NCI-H2227 treated with DMSO at 0.1 percent for 48 hours (cell line): Measurements from ENCODE around the gene RSPH4A.
A peak's percentile ranks its signal among the peaks of the same experiment; 100 is the strongest.
"Not testable (repeated sequence)": the region's sequence is repeated elsewhere in the genome, so short reads cannot be mapped to it uniquely, and the experiment has no call there.

ENCODE experiments used
- DNase-seq: peaks from one replicate; lab custom pipeline; 2025; lab: John Stamatoyannopoulos, UW

RSPH4A gene

DNA sequence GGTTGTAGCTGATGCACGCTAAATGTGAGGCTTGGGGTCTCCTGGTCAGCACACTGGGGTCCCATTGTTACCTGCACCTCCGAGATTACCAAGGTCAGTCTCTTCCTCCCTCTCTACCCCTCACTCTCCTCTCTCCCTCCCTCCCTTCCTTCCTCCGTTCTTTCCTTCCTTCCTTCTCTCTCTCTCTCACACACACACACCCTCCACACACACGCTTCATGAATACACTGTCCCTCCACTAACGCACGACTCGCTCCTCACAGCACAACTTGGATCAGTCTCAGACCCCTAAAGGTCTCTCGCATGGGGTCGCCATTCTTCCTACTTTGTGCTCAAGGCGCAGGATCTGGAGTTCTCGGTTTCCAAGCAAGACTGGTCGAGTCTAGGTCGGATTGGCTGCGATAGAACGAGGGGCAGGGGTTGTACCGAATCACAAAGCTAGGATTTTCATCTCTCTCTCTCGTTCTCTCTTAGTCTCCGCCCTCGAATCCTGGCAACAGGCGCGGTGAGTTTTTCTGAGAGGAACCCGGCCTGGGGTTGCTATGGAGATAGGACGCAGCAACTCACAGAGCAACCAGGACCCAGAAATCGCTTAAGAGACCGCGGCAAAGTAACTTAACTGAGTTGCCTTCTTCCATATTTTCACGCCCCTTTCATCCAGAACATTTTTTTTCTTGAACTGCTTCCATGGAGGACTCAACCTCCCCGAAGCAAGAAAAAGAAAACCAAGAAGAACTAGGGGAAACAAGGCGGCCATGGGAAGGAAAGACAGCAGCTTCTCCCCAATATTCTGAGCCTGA lies at the start of gene RSPH4A:
Gene RSPH4A, plus strand, starts transcription at position 543 of the 800 bp plus-strand sequence. Its CDS starts 145 bp downstream, at position 688.
- peak; percentile 92 for DNase-seq

DNA sequence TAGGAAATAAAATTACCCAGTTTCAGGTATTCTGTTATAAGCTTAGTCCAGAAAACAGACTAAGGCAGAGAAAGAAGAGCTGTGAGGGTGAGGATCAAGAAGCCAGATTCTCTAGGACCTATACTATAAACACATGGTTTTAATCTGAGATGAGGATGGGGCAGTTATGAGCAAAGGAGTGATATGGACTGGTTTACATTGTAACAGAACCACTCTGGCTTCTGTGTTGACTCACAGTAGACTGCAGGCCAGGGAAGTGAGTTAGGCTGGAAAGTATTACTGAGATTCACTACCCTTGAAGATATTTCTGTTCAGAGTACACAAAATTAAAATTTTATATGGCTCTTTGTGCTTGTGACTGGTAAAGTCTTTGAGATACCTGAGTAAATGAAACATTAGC lies 48.2 kb upstream of the RSPH4A start:
- no peak for DNase-seq

DNA sequence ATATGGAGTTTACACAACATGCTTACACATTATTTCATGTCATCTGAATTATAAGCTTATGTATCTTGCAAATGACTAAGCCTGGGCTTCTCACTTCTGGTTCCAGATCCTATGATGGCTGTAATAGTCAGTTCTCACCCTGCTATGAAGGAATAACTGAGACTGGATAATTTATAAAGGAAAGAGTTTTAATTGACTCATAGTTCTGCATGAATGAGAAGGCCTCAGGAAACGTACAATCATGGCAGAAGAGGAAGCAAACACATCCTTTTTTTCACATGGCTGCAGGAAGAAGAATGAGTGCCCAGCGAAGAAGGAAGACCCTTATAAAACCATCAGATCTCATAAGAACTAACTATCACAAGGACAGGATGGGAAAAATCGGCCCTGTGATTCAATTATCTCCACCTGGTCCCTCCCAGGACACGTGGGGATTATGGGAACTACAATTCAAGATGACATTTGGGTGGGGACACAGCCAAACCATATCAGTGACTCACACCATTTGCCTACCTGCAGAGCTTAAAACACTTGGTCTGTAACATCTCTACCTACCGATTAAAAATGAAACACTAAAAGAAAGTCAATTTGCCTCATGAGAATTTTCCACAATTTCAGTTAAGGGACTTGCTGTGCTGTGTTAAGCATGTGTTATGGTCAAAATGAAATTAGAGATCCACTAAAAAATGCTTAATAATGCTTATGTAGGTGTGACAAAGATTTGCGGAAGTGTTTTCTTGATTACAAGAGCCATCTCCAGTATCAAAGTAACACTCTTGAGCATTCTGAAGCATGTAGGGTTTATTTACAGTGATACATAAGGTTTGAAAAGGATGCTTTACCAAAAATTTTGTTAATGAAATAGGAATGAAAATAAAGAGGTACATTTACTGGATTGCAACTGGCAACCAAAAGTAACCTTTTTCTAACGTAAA lies 47.2 kb upstream of the RSPH4A start:
- no peak for DNase-seq

DNA sequence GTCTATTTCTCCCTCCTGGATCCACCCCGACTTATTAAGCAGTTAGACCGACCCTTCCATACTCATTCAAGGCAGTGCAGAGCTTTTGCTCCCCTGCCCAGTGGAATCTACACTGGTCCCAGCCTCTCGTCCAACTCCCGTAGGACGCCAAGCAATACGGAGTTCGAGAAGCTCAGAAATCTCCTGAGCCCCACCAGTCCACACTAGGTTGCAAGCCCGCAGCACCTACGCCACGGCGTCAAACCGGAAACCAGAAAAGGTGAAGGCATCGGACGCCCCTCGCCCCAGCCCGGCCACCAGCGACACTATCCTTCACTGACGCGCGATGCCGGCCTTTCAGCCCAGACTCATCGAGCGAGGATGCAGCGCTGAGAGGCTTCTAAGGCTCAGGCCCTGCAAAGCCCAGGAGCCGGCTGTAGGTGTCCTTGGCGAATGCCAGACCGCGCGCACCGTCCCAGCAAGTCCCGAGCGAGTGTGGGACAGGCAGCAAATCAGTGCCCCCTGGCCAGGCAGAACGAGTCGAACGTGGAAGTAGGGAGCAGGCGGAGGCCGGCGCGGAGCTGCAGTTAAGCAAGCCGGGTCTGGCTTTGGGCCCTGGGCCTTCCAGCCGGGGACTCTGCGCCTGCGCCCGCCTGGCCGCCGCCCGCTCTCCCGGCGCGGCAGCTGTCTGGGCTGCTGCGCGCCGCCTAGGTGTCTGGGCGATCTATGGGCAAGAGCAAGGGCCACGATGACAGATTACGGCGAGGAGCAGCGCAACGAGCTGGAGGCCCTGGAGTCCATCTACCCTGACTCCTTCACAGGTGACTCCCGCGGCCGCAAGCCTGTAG lies 45.2 kb upstream of the RSPH4A start, which contains the start of gene RWDD1:
Gene RWDD1, plus strand, starts transcription at position 649 of the 827 bp plus-strand sequence. Its CDS starts 79 bp downstream, at position 728.
- DNase-seq: peak; percentile 90

DNA sequence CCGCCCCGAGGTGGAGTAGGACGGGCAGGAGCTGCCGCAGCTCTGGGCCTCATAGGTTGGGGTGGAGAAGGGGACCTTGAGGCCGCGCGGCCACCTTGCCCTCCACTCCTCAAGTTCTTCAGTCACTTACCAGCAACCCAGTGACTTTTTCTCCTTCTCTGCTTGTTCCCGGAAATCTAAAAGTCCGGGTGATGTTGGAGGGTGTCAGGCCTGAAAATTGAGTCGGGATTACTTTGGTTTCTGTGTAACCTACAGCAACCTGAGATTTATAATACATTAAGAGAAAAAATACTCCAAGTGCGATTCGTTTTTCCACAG lies 44.6 kb upstream of the RSPH4A start:
- no peak for DNase-seq

DNA sequence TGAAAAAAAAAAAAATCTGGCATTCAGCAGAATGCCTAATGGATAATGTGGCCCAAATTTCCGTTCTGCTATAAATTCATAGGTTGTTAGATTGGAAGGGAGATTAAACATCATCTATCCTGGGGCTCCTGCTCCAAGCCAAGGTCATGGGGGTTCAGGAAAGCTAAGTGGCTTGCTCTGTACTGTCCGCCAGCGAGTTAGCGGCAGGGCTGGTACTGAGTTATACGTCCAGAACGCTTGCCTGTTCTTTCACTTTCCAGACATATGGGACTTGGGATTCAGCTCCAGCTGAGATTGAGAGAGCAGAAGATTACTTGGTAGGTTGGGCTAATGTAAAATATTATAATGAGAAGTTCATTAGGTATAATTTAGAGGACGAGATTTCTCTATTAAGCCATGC lies 44.1 kb upstream of the RSPH4A start:
- peak; percentile 9 for DNase-seq

DNA sequence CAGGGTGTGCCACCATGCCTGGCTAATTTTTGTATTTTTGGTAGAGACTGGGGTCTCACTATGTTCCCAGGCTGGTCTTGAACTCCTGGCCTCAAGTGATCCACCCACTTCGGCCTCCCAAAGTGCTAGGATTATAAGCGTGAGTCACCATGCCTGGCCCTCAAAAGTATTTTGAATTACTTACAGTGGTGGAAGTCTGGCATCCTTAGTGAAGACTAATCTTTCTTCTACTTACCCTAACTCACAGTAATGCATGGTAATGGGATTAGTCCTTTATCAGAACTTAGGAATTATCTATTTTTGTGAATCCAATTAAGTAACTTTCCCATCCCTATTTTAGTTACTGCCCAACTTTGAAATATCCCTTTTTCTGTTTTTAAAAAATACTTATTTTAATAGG lies 41.1 kb upstream of the RSPH4A start:
- no peak for DNase-seq

DNA sequence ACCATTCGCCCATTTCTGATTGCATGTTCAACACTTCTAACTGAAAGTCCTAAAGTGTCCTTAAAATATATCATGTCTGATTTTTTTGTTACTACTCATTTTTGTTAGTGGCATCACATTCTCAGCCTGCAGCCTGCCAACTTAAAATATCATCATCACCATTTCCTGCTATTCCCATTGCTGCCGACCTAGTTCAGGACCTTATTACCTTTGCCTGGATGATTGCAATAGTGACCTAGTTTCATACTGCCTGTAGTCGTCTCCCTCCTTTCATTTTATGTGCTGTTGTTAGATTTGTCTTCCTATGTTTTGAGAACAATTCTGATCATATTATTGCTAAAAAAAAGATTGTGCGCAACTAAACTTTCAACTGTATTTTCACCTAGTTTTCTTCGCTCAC lies 38.8 kb upstream of the RSPH4A start:
- no peak for DNase-seq

DNA sequence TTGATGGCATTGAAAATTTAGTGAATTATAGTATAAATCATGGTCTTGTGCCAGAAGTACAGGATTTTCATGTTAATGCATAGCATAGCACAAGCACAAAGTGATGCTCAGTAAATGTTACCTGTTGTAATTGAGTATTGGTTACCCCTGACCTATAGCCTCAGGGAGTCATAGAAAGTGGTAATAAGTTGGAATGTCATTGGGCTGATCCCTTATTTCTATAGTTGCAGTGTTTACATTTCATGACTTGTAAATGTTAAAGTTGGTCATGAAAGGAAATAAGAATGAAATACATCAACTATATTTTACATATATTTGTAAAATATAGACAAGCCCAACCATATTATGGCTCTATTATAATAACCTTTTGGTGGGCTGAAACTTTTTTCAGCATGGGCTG lies 37.9 kb upstream of the RSPH4A start:
- no peak for DNase-seq

DNA sequence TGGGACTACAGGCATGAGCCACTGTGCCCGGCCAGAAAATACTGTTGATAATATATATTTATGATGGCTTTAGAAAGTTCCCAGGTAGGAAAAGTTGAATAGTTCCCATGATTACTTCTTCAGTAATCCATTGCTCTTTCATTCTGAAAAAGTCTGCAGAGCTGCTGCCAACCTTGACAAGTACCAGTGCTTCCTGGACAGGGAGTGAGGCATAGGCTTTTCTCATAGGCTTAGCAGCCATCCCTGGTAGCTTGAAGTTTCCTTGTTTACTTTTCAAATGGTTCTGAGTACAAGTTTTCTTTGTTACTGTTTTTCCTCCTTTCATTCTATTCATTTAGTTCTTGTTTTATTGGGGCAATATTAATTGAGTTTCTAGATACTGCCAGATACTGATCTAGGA lies 37.1 kb upstream of the RSPH4A start:
- no peak for DNase-seq

DNA sequence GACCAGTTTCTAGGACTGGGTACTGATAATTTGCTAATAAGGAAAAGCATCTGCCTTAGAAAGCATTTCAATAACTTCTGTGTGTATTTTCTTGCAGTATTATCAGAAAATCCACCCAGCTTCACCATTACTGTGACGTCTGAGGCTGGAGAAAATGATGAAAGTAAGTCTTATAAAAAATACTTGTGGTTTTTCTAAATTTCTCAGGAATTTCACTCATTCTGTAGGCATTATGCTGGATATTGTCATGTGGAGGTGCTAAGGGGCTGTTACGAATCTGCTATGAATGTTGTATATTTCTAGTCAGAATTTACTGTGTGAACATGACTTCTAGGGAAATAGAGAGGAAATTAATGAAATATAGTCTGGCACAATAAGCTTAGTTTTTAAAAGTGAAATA lies 36.1 kb upstream of the RSPH4A start:
- no peak for DNase-seq

DNA sequence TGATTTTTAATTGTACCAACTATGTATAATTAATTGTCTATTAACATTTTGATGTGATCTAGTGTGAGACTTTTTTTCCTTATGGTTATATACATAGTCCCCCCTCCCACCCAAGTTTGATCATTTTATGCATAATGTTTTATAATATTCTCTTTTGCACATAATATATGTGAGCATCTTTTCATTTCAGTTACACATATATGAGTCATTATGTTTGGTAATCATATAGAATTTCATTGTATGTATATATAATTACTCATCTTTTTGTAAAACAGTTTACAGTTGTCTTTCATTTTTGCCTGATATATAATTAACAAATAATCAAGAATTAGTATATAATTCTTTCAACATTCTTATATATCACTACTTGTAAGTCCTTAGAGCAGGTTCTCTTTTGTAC lies 30.0 kb upstream of the RSPH4A start:
- no peak for DNase-seq

DNA sequence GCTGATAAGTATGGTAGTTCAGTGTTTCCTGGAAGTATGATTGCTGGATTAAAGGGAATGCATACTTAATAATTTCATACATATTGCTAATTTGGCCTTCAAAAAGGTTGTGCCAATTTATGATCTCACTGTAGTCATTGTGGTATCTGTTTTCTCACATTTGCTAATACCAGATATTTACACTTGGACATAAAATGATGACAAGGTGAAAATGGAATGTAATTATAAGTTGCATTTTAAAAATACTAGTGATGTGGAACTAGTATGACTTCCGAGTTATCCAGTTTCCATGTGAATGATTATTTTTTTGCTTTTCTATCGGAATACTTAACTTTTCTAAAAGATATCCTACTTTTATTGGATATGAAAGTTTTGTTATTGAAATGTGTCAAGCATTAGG lies 29.5 kb upstream of the RSPH4A start:
- DNase-seq: no peak

DNA sequence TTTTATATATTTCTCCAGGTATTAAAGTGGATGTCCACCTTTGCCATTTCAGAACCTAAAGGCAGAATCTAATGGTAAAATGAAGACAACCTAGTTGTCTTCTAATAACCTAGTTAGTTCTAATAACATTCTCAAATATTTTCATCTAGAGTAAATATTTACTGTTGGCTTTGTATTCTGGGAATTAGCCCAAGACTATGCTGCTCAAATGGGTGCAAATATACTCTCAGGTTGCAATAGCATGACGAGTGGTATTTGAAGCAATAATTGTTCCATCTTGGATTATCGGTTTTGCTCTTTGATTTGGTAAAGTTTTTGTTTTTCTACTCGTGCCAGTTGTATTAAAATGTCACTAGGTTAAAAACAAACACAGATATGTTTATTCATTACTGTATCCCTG lies 21.0 kb upstream of the RSPH4A start:
- no peak for DNase-seq

DNA sequence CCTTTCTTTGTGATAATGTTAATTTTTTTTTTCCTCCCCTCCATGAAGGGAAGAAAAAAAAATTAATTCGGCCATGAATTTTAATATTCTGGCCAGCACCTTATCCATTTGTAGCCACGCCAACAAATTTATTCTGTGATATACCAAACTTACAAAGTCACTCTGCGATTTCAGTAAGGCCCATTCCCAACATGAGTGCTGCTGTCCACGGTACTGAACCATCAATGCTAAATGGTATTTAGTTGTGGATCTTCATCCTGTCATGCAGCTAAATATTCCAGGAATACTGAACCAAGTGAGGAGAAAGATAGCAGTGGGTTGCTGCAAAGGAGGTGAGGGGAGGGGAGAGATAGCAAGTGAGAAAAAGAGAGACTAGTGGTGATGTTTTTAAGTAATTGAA lies 19.5 kb upstream of the RSPH4A start:
- DNase-seq: no peak

DNA sequence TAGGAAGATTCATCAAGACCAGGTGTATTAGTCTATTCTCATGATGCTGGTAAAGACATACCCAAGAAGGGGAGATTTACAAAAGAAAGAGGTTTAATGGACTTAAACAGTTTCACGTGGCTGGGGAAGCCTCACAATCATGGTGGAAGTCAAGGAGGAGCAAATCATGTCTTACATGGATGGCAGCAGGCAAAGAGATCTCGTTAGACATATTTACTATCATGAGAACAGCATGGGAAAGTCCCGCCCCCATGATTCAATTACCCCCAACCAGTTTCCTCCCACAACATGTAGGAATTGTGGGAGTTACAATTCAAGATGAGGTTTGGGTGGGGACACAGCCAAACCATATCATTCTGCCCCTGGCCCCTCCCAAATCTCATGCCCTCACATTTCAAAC lies 12.4 kb upstream of the RSPH4A start:
- not testable (repeated sequence) for DNase-seq

DNA sequence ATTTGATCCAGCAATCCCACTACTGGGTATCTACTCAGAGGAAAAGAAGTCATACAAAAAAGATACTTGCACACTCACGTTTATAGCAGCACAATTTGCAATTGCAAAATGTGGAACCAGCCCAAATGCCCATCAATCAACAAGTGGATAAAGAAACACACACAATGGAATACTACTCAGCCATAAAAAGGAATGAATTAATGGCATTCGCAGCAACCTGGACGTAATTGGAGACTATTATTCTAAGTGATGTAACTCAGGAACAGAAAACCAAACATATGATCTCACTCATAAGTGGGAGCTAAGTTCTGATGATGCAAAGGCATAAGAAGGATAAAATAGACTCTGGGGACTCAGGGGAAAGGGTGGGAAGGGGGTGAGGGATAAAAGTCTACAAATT lies 11.4 kb upstream of the RSPH4A start:
- DNase-seq: not testable (repeated sequence)

DNA sequence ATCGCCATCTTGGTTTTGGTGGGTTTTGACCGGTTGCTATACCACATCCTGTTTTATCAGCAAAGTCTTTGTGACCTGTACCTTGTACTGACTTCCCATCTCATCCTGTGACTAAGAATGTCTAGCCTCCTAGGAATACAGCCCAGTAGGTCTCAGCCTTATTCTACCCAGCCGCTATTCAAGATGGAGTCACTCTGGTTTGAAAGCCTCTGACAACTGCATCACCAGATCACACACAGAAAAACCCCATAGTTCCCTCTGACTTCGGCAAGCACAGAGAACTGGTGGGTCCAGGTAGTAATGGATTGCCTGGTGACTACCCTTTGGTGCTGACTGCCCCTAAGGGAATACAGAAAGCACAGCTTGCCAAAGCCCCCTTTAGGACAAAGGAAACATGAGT lies 10.3 kb upstream of the RSPH4A start:
- no peak for DNase-seq

DNA sequence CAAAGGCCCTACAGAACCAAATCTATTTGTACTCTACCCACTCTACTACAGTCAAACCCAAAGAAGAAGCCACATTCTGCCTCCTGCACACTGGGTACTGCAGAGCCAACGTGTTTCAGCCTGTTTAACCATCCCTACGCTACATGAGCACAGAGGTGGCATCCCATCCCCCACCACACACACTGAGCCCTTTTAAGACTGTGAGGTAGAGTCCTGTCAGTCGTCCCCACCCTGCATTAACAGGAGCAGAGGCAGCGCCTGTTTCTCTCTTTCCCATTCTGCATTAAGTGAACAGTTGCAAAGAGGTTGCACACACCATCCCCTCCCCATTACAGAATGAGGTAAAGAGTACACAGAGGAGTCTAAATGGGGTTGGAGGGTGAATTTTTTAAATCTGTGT lies 5.2 kb upstream of the RSPH4A start:
- no peak for DNase-seq

DNA sequence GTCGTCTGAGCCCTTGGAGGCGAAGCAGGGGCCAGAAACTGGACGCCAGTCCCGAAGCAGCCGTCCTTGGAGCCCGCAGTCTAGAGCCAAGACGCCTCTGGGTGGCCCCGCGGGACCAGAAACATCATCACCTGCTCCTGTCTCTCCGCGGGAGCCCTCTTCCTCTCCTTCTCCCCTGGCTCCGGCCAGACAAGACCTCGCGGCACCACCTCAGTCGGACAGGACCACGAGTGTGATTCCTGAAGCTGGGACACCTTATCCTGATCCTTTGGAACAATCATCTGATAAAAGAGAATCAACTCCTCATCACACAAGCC lies 416 bp downstream of the RSPH4A start:
- DNase-seq: no peak

DNA sequence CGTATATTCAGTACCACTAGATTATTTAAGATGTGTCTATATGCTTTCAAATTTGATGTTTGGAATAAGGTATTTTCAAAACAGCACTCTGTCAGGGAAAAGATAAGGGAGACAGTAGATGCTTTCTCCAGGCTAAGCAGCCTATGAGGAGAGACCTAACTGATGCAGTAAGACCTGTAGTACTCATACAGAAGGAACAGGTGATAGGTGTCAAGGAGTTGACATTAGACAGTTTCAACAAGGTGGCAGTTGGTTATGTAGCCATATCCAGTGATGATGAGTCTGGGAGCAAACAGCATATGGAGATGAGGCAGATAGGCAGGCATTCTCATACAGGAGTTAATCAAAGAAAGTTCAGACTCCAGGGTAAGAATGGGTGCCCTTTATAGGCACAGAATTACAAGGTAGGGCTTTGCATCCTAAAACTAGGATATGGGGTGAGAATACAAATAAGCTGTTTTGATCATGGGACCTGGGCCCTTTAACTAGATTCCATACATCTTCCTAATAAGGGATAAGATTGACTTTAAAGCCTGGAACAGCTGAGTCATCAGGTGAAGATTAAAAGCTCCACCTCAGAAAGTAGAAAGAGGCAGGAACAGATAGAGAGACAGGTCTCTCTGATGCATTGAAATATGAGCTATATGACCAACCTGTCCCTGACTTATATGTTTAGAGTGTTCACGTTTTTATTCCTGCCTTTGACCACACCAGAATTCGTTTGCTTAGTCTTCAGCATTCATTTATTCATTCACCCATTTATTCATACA lies 7.9 kb downstream of the RSPH4A start:
- DNase-seq: no peak

DNA sequence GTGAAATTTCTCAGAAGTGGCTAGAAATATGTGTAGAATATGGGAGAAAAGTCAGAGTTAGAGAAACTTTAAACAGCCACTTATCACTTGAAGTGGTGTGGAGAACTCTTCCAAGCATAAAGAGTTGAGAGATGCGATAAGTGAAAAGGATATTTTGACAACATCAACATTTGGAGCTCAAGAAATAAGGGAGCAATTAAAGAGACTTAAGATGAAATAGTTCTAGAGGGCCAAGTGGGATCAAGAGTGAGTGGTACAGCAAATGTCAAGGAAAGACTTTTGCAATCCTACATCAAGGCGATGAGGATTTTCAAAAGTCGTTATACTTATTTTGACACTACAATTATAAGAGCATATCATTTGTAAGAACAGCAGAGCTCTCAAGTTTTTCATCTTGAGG lies 9.6 kb downstream of the RSPH4A start:
- DNase-seq: no peak
